ENCODE results near the gene ARHGEF19. TPM values are rescaled to one million over a fixed set of nuclear protein-coding genes. Genes with fewer than 3 reads are reported as not detected.

Gene ARHGEF19
- total and polyA plus RNA-seq, 2 of the 13 experiments (the other 11 are each of a cell fraction or from before 2014, with no cell fraction given): 1.7 to 1.8 TPM

GRCh38 chr1:16171314-16172151 is 40.9 kb downstream of the ARHGEF19 start (continued):
- TF ChIP-seq NKX3-1 (CRISPR knock-in tag; IDR thresholded peaks at IDR 0.05): no peak
- TF ChIP-seq SALL2 (CRISPR knock-in tag; IDR thresholded peaks at IDR 0.05): no peak
- no peak for TF ChIP-seq PRMT3 (CRISPR knock-in tag; IDR thresholded peaks at IDR 0.05; ENCODE audit: borderline replicate concordance, low read depth)
- no peak for TF ChIP-seq ZNF383 (CRISPR knock-in tag; IDR thresholded peaks at IDR 0.05; ENCODE audit: borderline replicate concordance)
- no peak for TF ChIP-seq SMYD3 (CRISPR knock-in tag; IDR thresholded peaks at IDR 0.05)
- TF ChIP-seq ZNF274 (CRISPR knock-in tag; IDR thresholded peaks at IDR 0.05): 0 out of 2 replicates have a peak, but pooled peaks have one; percentile 11
- TF ChIP-seq PHB2 (IDR thresholded peaks at IDR 0.05; ENCODE audit: partially characterized antibody): no peak
- no peak for TF ChIP-seq ZNF879 (CRISPR knock-in tag; IDR thresholded peaks at IDR 0.05)
- no peak for TF ChIP-seq ZNF549 (CRISPR knock-in tag; IDR thresholded peaks at IDR 0.05)

- no peak overlapping the region for H3K4me2 ChIP-seq (ENCODE audit: low read depth, low read length)
- no peak overlapping the region for H3K9ac ChIP-seq (ENCODE audit: insufficient read depth, low read depth, low read length)
- no peaks in the 10 kb centered on the region for H3K79me2 ChIP-seq (ENCODE audit: insufficient read depth, low read length)
- H4K20me1 ChIP-seq (ENCODE audit: insufficient read depth, low read length): no peaks in the 10 kb centered on the region
- no peak overlapping the region for H3K27ac ChIP-seq (ENCODE audit: extremely low read length, insufficient read depth, low read length)
- ChIA-PET CTCF (ENCODE audit: low intra/inter-chr PET ratio, low total read pairs) (no interaction called here), POLR2A (no interaction called here)
- H2AFZ ChIP-seq (ENCODE audit: low read length): no peak overlapping the region
- no peaks in the 10 kb centered on the region for H3K36me3 ChIP-seq (replicated peaks in 1 of 2; ENCODE audit: control insufficient read depth in 1 of 2, insufficient read depth in 2 of 2, low read length in 2 of 2)
- DNase-seq (ENCODE audit: low spot score) (no peak), FAIRE-seq (no peak), ATAC-seq (no peak)
- H3K4me3 ChIP-seq (replicated peaks in 1 of 3; ENCODE audit: insufficient read depth in 1 of 3, low read depth in 2 of 3, low read length in 3 of 3): no peak overlapping the region
- H3K4me1 ChIP-seq (ENCODE audit: insufficient read depth, low read length): peaks cover 90% of the 10 kb centered on the region
- WGBS (ENCODE audit: low lambda C conversion rate): 76% methylated on average over 3 of the region's 3 CpGs
- BruUV-seq (replicated peaks): no TSS peak
- H3K9me3 ChIP-seq (ENCODE audit: low read length): no peaks in the 10 kb centered on the region
- intact Hi-C loops (cut with micrococcal nuclease; ENCODE audit: unreplicated experiment) (no loop called here), in situ Hi-C loops (cut with HindIII; ENCODE audit: extremely low pct_ligation_motif_present, low pct_unique_long_range_greater_than_20kb) (no loop called here)
- peaks cover 7 to 17% of the 10 kb centered on the region in 2 experiments; a peak in 3 of 5 replicates for H3K27me3 ChIP-seq (ENCODE audit: control insufficient read depth in 1 of 2, insufficient read depth in 2 of 2, low read length in 2 of 2)
- TF ChIP-seq KLF12 (CRISPR knock-in tag; IDR thresholded peaks at IDR 0.05; ENCODE audit: borderline replicate concordance): no peak
- TF ChIP-seq RFX1 (IDR thresholded peaks at IDR 0.05): no peak
- TF ChIP-seq ZNF784 (CRISPR knock-in tag; IDR thresholded peaks at IDR 0.05; ENCODE audit: borderline replicate concordance): no peak
- no peak for TF ChIP-seq MTA1 (CRISPR knock-in tag; IDR thresholded peaks at IDR 0.05; ENCODE audit: borderline replicate concordance)
- no peak for TF ChIP-seq ZNF703 (CRISPR knock-in tag; IDR thresholded peaks at IDR 0.05; ENCODE audit: borderline replicate concordance)
- no peak for TF ChIP-seq CCAR2 (optimal IDR thresholded peaks at IDR 0.05; ENCODE audit: low read depth, low read length)
- no peak for TF ChIP-seq ZNF629 (CRISPR knock-in tag; conservative IDR thresholded peaks at IDR 0.05)
- no peak for TF ChIP-seq RFX3 (CRISPR knock-in tag; IDR thresholded peaks at IDR 0.05)
- no peak for TF ChIP-seq TP53 (CRISPR knock-in tag; conservative IDR thresholded peaks at IDR 0.05)
- no peak for TF ChIP-seq KAT2B (IDR thresholded peaks at IDR 0.05; ENCODE audit: borderline replicate concordance, low read depth, low read length)
- no peak for TF ChIP-seq FLYWCH1 (CRISPR knock-in tag; IDR thresholded peaks at IDR 0.05)
Measured at GRCh38 chr1:16170283-16170673, 42.2 kb downstream of the ARHGEF19 start.

Measured in HepG2 (cell line).